SK-N-SH (cell line): ENCODE measurements around the gene GPR27. TPM values are rescaled to one million over a fixed set of nuclear protein-coding genes. Genes with fewer than 3 reads are reported as not detected.

Source experiments
- CTCF ChIA-PET: fragments of 300-600, 350-600 bp; formaldehyde crosslinking; extraction: SDS; loops from one replicate; lab custom pipeline; 2021; lab: Yijun Ruan, JAX
- POLR2A ChIA-PET: fragments of 350-600 bp; sonication (Branson Sonifier 250); formaldehyde crosslinking; extraction: SDS; loops from one replicate; lab custom pipeline; 2020; ENCODE audit warnings: antibody characterized with exemption, inconsistent platforms; lab: Yijun Ruan, JAX
- DNase-seq: peaks from one replicate; pipeline ENCODE4 v3.0.0; 2012
- H2AFZ ChIP-seq: fragments of 200-600 bp; sonication (generic); 2 replicates; pipeline ENCODE4 v1.8.1; 2016; ENCODE audit warnings: antibody characterized with exemption, mild to moderate bottlenecking, low read depth
- H3F3A ChIP-seq: fragments of 200-600 bp; sonication (generic); replicated peaks from 2 replicates; pipeline ENCODE3; 2016; ENCODE audit warnings: antibody characterized with exemption, mild to moderate bottlenecking; ENCODE audit not compliant: insufficient read depth
- H3K27ac ChIP-seq, 2 experiments: fragments of 200-500 bp in 1 of 2; fragments of 200-600 bp in 1 of 2; sonication (Bioruptor generic) in 1 of 2; sonication (generic), shearing (Covaris generic) in 1 of 2; 2 replicates each; pipeline versions ENCODE4 v1.5.1 to v1.6.1; 2014 to 2016; ENCODE audit warnings: low read depth in 2 of 2, inconsistent platforms in 1 of 2, low read length in 1 of 2, mild to moderate bottlenecking in 1 of 2, mixed read lengths in 1 of 2
- H3K27me3 ChIP-seq: fragments of 200-600 bp; sonication (generic), shearing (Covaris generic); 2 replicates; pipeline ENCODE4 v1.6.1; 2016; ENCODE audit warnings: mixed run types; ENCODE audit not compliant: insufficient read depth
- H3K36me3 ChIP-seq, 2 experiments: fragments of 200-500 bp in 1 of 2; fragments of 200-600 bp in 1 of 2; sonication (Bioruptor generic) in 1 of 2; sonication (generic) in 1 of 2; replicated peaks in 1 of 2; 2 replicates each; pipeline versions ENCODE3 to v1.5.1; 2014 to 2016; ENCODE audit warnings: low read length in 1 of 2, mild to moderate bottlenecking in 1 of 2; ENCODE audit not compliant: insufficient read depth in 2 of 2, control insufficient read depth in 1 of 2
- H3K4me1 ChIP-seq, 2 experiments: fragments of 200-500 bp in 1 of 2; fragments of 200-600 bp in 1 of 2; sonication (Bioruptor generic) in 1 of 2; sonication (generic), shearing (Covaris generic) in 1 of 2; 2 replicates each; pipeline versions ENCODE4 v1.5.1 to v1.6.1; 2014 to 2016; ENCODE audit warnings: low read depth in 1 of 2, low read length in 1 of 2, mixed run types in 1 of 2; ENCODE audit not compliant: insufficient read depth in 2 of 2, control insufficient read depth in 1 of 2
- H3K4me2 ChIP-seq: fragments of 200-600 bp; sonication (generic), shearing (Covaris generic); 2 replicates; pipeline ENCODE4 v1.6.1; 2017; ENCODE audit warnings: mixed run types
- H3K4me3 ChIP-seq, 2 experiments: fragments of 200-500 bp in 1 of 2; fragments of 200-600 bp in 1 of 2; sonication (Bioruptor generic) in 1 of 2; sonication (generic), shearing (Covaris generic) in 1 of 2; 2 replicates each; pipeline versions ENCODE4 v1.5.1 to v1.8.1; 2014 to 2016; ENCODE audit warnings: low read depth in 2 of 2, inconsistent platforms in 1 of 2, low read length in 1 of 2, mild to moderate bottlenecking in 1 of 2, mixed read lengths in 1 of 2, moderate library complexity in 1 of 2
- H3K79me2 ChIP-seq: fragments of 200-600 bp; sonication (generic); 2 replicates; pipeline ENCODE4 v1.8.1; 2017; ENCODE audit warnings: mild to moderate bottlenecking; ENCODE audit not compliant: insufficient read depth
- H3K9ac ChIP-seq: fragments of 200-600 bp; sonication (generic); 2 replicates; pipeline ENCODE4 v1.6.1; 2017; ENCODE audit warnings: mixed run types
- H3K9me2 ChIP-seq: fragments of 200-600 bp; sonication (generic); 2 replicates; pipeline ENCODE4 v1.6.1; 2017; ENCODE audit warnings: mixed run types
- H3K9me3 ChIP-seq: fragments of 200-600 bp; sonication (generic); 2 replicates; pipeline ENCODE4 v1.6.1; 2017; ENCODE audit warnings: mixed run types, mild to moderate bottlenecking, moderate library complexity
- H4K20me1 ChIP-seq: fragments of 200-600 bp; sonication (generic); 2 replicates; pipeline ENCODE4 v1.6.1; 2017; ENCODE audit warnings: mild to moderate bottlenecking, mixed run types; ENCODE audit not compliant: insufficient read depth
- CHD2 ChIP-seq: fragments of 150-350 bp; IDR thresholded peaks from 2 replicates; pipeline ENCODE4 v1.6.1; 2018; ENCODE audit warnings: low read length; ENCODE audit not compliant: partially characterized antibody
- ELF1 ChIP-seq: IDR thresholded peaks from 2 replicates; pipeline ENCODE4 v1.4.0; 2012
- EP300 ChIP-seq, 2 experiments: IDR thresholded peaks; 2 replicates each; pipeline versions ENCODE4 v1.4.0 to v1.6.1; 2012; ENCODE audit warnings: borderline replicate concordance in 1 of 2, low read depth in 1 of 2, low read length in 1 of 2
- FOXJ3 ChIP-seq: sonication (generic); formaldehyde crosslinking; IDR thresholded peaks from 2 replicates; pipeline ENCODE4 v1.5.1; 2020; ENCODE audit warnings: mild to moderate bottlenecking, missing genetic modification reagents
- FOXM1 ChIP-seq: IDR thresholded peaks from 2 replicates; pipeline ENCODE4 v1.4.0; 2012; ENCODE audit warnings: low read depth, mild to moderate bottlenecking
- GABPA ChIP-seq: IDR thresholded peaks from 2 replicates; pipeline ENCODE4 v1.4.0; 2012; ENCODE audit warnings: low read depth, mild to moderate bottlenecking
- MEF2A ChIP-seq: IDR thresholded peaks from 2 replicates; pipeline ENCODE4 v1.4.0; 2012; ENCODE audit warnings: low read depth, borderline replicate concordance
- RAD21 ChIP-seq: IDR thresholded peaks from 2 replicates; pipeline ENCODE4 v1.6.1; 2012; ENCODE audit warnings: mild to moderate bottlenecking, low read length
- ZBTB33 ChIP-seq: IDR thresholded peaks from 2 replicates; pipeline ENCODE4 v1.4.0; 2012; ENCODE audit warnings: low read depth, borderline replicate concordance
- WGBS: methylation state at CpG from one replicate; pipeline ENCODE4 v1.1.6; 2017; ENCODE audit warnings: low lambda C conversion rate; 5-methylcytosine and 5-hydroxymethylcytosine counted together
- polyA plus RNA-seq, 3 experiments: library from polyadenylated mRNA; depleted of rRNA; stranded (reverse); fragments of >200 nt; gene quantifications; 2 replicates each; pipeline ENCODE4 v1.2.3, GENCODE V29; 2012
- TF ChIP-seq, protein P1 (sequence below): IDR thresholded peaks from 2 replicates; pipeline ENCODE4 v1.6.1; 2012; ENCODE audit warnings: mild to moderate bottlenecking, low read depth, low read length, moderate library complexity
- TF ChIP-seq, protein P2 (sequence below): fragments of 150-350 bp; IDR thresholded peaks from 2 replicates; pipeline ENCODE4 v1.6.1; 2017; ENCODE audit warnings: antibody characterized with exemption, low read length, low read depth, borderline replicate concordance

The GPR27 gene
- polyA plus RNA-seq, 1 of the 3 experiments (the other 2 are of a cell fraction): 0.05 TPM

DNA sequence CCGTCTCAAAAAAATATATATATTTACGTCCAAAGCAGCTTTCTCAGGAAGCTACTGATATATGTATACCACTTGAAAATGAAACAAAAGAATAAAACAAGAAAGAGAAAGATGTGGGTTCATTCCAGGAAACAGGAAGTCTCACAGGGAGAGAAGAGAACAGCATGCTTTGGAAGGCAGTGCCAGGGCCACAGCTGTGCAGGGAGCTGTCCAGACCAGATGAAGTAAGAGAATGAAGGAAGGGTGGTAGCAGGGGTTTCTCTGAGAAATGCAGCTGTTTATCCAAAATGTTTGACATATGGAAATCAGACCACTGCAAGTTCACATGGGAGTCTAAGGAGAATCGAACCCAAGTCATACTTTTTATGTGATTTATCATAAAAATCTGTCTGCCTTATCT is 8.9 kb upstream of the GPR27 start:
- CTCF ChIA-PET: interaction anchor here (1.0 to 1.6 kb wide), 3 partner anchors 10 to 16 kb away, joined by 3 to 4 read pairs (median 3); no protein-coding TSS in a partner anchor
- H3K27me3 ChIP-seq: no peaks in the 10 kb centered on the region
- H3K9me3 ChIP-seq: peaks cover 9% of the 10 kb centered on the region
- POLR2A ChIA-PET: no interaction called here
- H3K36me3 ChIP-seq: no peaks in the 10 kb centered on the region
- no peak overlapping the region for H2AFZ ChIP-seq
- H4K20me1 ChIP-seq: no peaks in the 10 kb centered on the region
- TF ChIP-seq GABPA: no peak
- no peak for TF ChIP-seq EP300 (IDR thresholded peaks at IDR 0.05; ENCODE audit: borderline replicate concordance in 1 of 2, low read depth in 1 of 2, low read length in 1 of 2)
- TF ChIP-seq ZBTB33: no peak
- no peak for TF ChIP-seq MEF2A
- TF ChIP-seq, protein P1, sequence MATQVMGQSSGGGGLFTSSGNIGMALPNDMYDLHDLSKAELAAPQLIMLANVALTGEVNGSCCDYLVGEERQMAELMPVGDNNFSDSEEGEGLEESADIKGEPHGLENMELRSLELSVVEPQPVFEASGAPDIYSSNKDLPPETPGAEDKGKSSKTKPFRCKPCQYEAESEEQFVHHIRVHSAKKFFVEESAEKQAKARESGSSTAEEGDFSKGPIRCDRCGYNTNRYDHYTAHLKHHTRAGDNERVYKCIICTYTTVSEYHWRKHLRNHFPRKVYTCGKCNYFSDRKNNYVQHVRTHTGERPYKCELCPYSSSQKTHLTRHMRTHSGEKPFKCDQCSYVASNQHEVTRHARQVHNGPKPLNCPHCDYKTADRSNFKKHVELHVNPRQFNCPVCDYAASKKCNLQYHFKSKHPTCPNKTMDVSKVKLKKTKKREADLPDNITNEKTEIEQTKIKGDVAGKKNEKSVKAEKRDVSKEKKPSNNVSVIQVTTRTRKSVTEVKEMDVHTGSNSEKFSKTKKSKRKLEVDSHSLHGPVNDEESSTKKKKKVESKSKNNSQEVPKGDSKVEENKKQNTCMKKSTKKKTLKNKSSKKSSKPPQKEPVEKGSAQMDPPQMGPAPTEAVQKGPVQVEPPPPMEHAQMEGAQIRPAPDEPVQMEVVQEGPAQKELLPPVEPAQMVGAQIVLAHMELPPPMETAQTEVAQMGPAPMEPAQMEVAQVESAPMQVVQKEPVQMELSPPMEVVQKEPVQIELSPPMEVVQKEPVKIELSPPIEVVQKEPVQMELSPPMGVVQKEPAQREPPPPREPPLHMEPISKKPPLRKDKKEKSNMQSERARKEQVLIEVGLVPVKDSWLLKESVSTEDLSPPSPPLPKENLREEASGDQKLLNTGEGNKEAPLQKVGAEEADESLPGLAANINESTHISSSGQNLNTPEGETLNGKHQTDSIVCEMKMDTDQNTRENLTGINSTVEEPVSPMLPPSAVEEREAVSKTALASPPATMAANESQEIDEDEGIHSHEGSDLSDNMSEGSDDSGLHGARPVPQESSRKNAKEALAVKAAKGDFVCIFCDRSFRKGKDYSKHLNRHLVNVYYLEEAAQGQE: no peak
- no peak for TF ChIP-seq ELF1
- TF ChIP-seq RAD21: no peak
- TF ChIP-seq CHD2: no peak
- no peak for TF ChIP-seq FOXJ3 (CRISPR knock-in tag)
- no peak for TF ChIP-seq FOXM1
- TF ChIP-seq, protein P2, sequence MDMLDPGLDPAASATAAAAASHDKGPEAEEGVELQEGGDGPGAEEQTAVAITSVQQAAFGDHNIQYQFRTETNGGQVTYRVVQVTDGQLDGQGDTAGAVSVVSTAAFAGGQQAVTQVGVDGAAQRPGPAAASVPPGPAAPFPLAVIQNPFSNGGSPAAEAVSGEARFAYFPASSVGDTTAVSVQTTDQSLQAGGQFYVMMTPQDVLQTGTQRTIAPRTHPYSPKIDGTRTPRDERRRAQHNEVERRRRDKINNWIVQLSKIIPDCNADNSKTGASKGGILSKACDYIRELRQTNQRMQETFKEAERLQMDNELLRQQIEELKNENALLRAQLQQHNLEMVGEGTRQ: no peak
- DNase-seq: no peak
- 50% methylated on average over 3 of the region's 3 CpGs for WGBS
- H3K4me3 ChIP-seq: no peak overlapping the region
- no peaks in the 10 kb centered on the region for H3K9me2 ChIP-seq
- no peak overlapping the region for H3K27ac ChIP-seq
- H3K4me2 ChIP-seq: no peak overlapping the region
- no peaks in the 10 kb centered on the region for H3K79me2 ChIP-seq
- H3K9ac ChIP-seq: no peak overlapping the region
- H3F3A ChIP-seq: no peaks in the 10 kb centered on the region
- no peaks in the 10 kb centered on the region for H3K4me1 ChIP-seq
